ENCODE measurements around the gene SKI.

DNA sequence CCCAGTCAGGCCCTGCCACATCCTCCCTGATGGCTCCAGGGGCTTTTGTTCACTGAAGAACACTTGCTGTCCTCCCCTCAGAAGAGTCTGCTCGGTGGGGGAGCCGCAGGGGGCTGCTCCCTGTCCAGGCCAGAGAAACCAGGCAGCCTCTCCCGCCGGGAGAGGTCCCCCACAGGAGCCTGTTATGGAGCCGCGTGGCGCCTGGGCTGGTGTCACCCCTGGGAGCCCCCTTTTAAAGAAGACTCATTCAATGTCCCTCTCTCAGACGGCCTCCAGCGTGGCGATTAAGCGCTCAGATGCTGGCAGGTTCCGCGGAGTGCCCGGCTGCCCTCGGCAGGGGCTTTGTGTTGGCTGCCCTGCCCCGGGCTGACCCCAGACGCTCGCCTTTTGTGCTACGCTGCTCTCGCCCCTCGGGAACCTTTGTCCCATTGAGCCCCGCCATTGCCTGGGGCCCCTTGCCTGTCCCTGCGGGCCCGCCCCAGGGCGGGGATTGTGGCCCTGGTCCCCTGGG lies 43.1 kb downstream of the SKI start:
- TF ChIP-seq, protein P1, sequence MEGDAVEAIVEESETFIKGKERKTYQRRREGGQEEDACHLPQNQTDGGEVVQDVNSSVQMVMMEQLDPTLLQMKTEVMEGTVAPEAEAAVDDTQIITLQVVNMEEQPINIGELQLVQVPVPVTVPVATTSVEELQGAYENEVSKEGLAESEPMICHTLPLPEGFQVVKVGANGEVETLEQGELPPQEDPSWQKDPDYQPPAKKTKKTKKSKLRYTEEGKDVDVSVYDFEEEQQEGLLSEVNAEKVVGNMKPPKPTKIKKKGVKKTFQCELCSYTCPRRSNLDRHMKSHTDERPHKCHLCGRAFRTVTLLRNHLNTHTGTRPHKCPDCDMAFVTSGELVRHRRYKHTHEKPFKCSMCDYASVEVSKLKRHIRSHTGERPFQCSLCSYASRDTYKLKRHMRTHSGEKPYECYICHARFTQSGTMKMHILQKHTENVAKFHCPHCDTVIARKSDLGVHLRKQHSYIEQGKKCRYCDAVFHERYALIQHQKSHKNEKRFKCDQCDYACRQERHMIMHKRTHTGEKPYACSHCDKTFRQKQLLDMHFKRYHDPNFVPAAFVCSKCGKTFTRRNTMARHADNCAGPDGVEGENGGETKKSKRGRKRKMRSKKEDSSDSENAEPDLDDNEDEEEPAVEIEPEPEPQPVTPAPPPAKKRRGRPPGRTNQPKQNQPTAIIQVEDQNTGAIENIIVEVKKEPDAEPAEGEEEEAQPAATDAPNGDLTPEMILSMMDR (IDR thresholded peaks at IDR 0.05), result no peak
- no peak for TF ChIP-seq EZH2 (IDR thresholded peaks at IDR 0.05; ENCODE audit: borderline replicate concordance, insufficient read depth, low read depth, low read length, poor library complexity, severe bottlenecking)

All from B cell (primary cell).